Transverse colon (tissue), 4 donors: ENCODE data around the gene STARD10. TPM values are rescaled to one million over a fixed set of nuclear protein-coding genes. Genes with fewer than 3 reads are reported as not detected.

Source experiments
- DNase-seq: peaks from one replicate; pipeline ENCODE4 v3.0.0-alpha.2; 2019
- H3K27ac ChIP-seq, 4 donors: fragments of 200-600 bp; sonication (generic); 2 replicates each; pipeline ENCODE4 v1.5.1; 2016 to 2018; ENCODE audit warnings: inconsistent platforms in 4 of 4
- H3K27me3 ChIP-seq: fragments of 200-600 bp; sonication (generic); 2 replicates; pipeline ENCODE4 v1.5.1; 2017; ENCODE audit warnings: inconsistent platforms
- H3K36me3 ChIP-seq, 4 donors: fragments of 200-600 bp; sonication (generic); 2 replicates each; pipeline ENCODE4 v1.5.1; 2017 to 2019; ENCODE audit warnings: inconsistent platforms in 4 of 4
- H3K4me1 ChIP-seq, 4 donors: fragments of 200-600 bp; sonication (generic); 2 replicates each; pipeline ENCODE4 v1.5.1; 2017 to 2020; ENCODE audit warnings: inconsistent platforms in 4 of 4
- H3K4me3 ChIP-seq, 4 donors: fragments of 200-600 bp; sonication (generic); 1 replicate in 1 of 4; 2 replicates in 3 of 4; pipeline versions ENCODE4 v1.5.1 to v1.6.1; 2017 to 2019; ENCODE audit warnings: inconsistent platforms in 4 of 4
- H3K9me3 ChIP-seq, 2 donors: fragments of 200-600 bp; sonication (generic); 2 replicates each; pipeline ENCODE4 v1.5.1; 2017 to 2019; ENCODE audit warnings: inconsistent platforms in 2 of 2
- CTCF ChIP-seq, 5 experiments: fragments of 200-600 bp in 3 of 5; fragments of 450-650 bp in 2 of 5; sonication (generic) in 3 of 5; IDR thresholded peaks; 1 replicate in 2 of 5; 2 replicates in 3 of 5; pipeline ENCODE4 v1.5.1; 2016 to 2017; ENCODE audit warnings: antibody characterized with exemption in 5 of 5, inconsistent platforms in 3 of 5, mild to moderate bottlenecking in 2 of 5, moderate library complexity in 1 of 5
- EP300 ChIP-seq: sonication (generic); formaldehyde crosslinking; IDR thresholded peaks from one replicate; pipeline ENCODE4 v1.6.1; 2017; ENCODE audit warnings: antibody characterized with exemption, low read depth
- POLR2A ChIP-seq: fragments of 450-650 bp; IDR thresholded peaks from one replicate; pipeline ENCODE4 v1.6.1; 2016; ENCODE audit warnings: antibody characterized with exemption, mild to moderate bottlenecking, moderate library complexity
- POLR2AphosphoS5 ChIP-seq, 3 donors: sonication (generic); formaldehyde crosslinking; IDR thresholded peaks; one replicate each; pipeline ENCODE4 v1.6.1; 2016; ENCODE audit warnings: antibody characterized with exemption in 3 of 3
- WGBS, 2 donors: methylation state at CpG; one replicate each; pipeline ENCODE4 v1.1.5; 2018; ENCODE audit warnings: low coverage in 1 of 2; 5-methylcytosine and 5-hydroxymethylcytosine counted together
- in situ Hi-C, 4 donors: fragments of 200-750 bp; cut with MboI; loops; one replicate each; pipeline versions ENCODE4 v1.15.0 to v1.15.1; 2017; ENCODE audit warnings: low sequenced_read_pairs in 3 of 4, low pct_ligation_motif_present in 1 of 4, low pct_unique_long_range_greater_than_20kb in 1 of 4
- intact Hi-C: fragments of 100-400 bp; cut with DNase I; formaldehyde crosslinking; loops from one replicate; pipeline ENCODE4 v1.15.1; 2023; ENCODE audit warnings: low total_unique reads
- total RNA-seq, 4 donors: library from RNA; depleted of rRNA; stranded (reverse); fragments of >200 nt; gene quantifications; one replicate each; pipeline ENCODE4 v1.1.0, GENCODE V29; 2016

STARD10 gene
- total RNA-seq, 4 donors from 2014 or later: 82.7 to 714 (median 225) TPM

GRCh38 chr11:72780296-72781062, 13.4 kb downstream of the STARD10 start:
- peaks cover 49 to 85% (median 71%) of the 10 kb centered on the region in 4 donors for H3K4me1 ChIP-seq
- DNase-seq: peak; percentile 14
- peak overlapping the region; percentile 85 to 93 (median 88) for H3K27ac ChIP-seq
- no peaks in the 10 kb centered on the region for H3K27me3 ChIP-seq
- H3K9me3 ChIP-seq: no peaks in the 10 kb centered on the region
- H3K36me3 ChIP-seq: no peaks in the 10 kb centered on the region
- TF ChIP-seq POLR2AphosphoS5 (IDR thresholded peaks at IDR 0.05): no peak
- TF ChIP-seq CTCF (IDR thresholded peaks at IDR 0.05): no peak
- no peak for TF ChIP-seq POLR2A
- TF ChIP-seq EP300: no peak
- peak overlapping the region; percentile 54 to 91 (median 76) for H3K4me3 ChIP-seq
- intact Hi-C loops: no loop called here
- in situ Hi-C loops: no loop called here
- 60% methylated on average over 10 of the region's 10 CpGs; no CpG with 5 or more reads in 1 of the 2 donors for WGBS, 2 donors

GRCh38 chr11:72779495-72780128, 14.2 kb downstream of the STARD10 start:
- no peaks in the 10 kb centered on the region for H3K36me3 ChIP-seq
- peak overlapping the region in 3 of 4 donors; percentile 54 to 91 (median 80) for H3K4me3 ChIP-seq
- no peaks in the 10 kb centered on the region for H3K27me3 ChIP-seq
- WGBS, 2 donors: 62 to 63% methylated on average over 3 to 4 of the region's 4 CpGs
- peaks cover 49 to 93% (median 73%) of the 10 kb centered on the region in 4 donors for H3K4me1 ChIP-seq
- in situ Hi-C loops (no loop called here), intact Hi-C loops (no loop called here)
- DNase-seq: peak; percentile 7
- TF ChIP-seq CTCF (IDR thresholded peaks at IDR 0.05): no peak
- no peak for TF ChIP-seq POLR2A
- no peak for TF ChIP-seq POLR2AphosphoS5 (IDR thresholded peaks at IDR 0.05)
- no peak for TF ChIP-seq EP300
- H3K9me3 ChIP-seq: no peaks in the 10 kb centered on the region
- peak overlapping the region; percentile 85 to 93 (median 88) for H3K27ac ChIP-seq

GRCh38 chr11:72778535-72779494, 15.0 kb downstream of the STARD10 start:
- Histone ChIP-seq H3K4me1 (peaks cover 49 to 95% (median 74%) of the 10 kb centered on the region in 4 donors), H3K9me3 (no peaks in the 10 kb centered on the region), H3K27me3 (no peaks in the 10 kb centered on the region), H3K27ac (peak overlapping the region; percentile 85 to 93 (median 88)), H3K36me3 (no peaks in the 10 kb centered on the region), H3K4me3 (peak overlapping the region in 3 of 4 donors; percentile 54 to 91 (median 80))
- peak; percentile 73 for DNase-seq
- 59 to 82% methylated on average over 5 to 7 of the region's 7 CpGs for WGBS, 2 donors
- TF ChIP-seq CTCF (IDR thresholded peaks at IDR 0.05) (no peak), POLR2AphosphoS5 (IDR thresholded peaks at IDR 0.05) (peak; percentile 46 to 79 (median 76)), POLR2A (peak; percentile 75)
- intact Hi-C loops: no loop called here
- in situ Hi-C loops: no loop called here
